NB4 (cell line): ENCODE results near the gene TNP1.

Source experiments
- MYC ChIP-seq: IDR thresholded peaks from 2 replicates; pipeline ENCODE4 v1.6.1; 2011; ENCODE audit warnings: low read depth, low read length
- TF ChIP-seq, protein P1 (sequence below): IDR thresholded peaks from one replicate; pipeline ENCODE4 v1.5.1; 2012; ENCODE audit warnings: low read depth, low read length
- TF ChIP-seq, protein P2 (sequence below): IDR thresholded peaks from 2 replicates; pipeline ENCODE4 v1.6.1; 2011; ENCODE audit warnings: low read depth, low read length

- TF ChIP-seq, protein P1, sequence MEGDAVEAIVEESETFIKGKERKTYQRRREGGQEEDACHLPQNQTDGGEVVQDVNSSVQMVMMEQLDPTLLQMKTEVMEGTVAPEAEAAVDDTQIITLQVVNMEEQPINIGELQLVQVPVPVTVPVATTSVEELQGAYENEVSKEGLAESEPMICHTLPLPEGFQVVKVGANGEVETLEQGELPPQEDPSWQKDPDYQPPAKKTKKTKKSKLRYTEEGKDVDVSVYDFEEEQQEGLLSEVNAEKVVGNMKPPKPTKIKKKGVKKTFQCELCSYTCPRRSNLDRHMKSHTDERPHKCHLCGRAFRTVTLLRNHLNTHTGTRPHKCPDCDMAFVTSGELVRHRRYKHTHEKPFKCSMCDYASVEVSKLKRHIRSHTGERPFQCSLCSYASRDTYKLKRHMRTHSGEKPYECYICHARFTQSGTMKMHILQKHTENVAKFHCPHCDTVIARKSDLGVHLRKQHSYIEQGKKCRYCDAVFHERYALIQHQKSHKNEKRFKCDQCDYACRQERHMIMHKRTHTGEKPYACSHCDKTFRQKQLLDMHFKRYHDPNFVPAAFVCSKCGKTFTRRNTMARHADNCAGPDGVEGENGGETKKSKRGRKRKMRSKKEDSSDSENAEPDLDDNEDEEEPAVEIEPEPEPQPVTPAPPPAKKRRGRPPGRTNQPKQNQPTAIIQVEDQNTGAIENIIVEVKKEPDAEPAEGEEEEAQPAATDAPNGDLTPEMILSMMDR: no peak
- no peak for TF ChIP-seq MYC
- TF ChIP-seq, protein P2, sequence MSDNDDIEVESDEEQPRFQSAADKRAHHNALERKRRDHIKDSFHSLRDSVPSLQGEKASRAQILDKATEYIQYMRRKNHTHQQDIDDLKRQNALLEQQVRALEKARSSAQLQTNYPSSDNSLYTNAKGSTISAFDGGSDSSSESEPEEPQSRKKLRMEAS: no peak
These were observed 4.8 kb downstream of the TNP1 start for GRCh38 chr2:216855079-216855478.
